IPS-18a (cell line): Measurements from ENCODE around the gene ETNK2.

Experiments used
- H3K27ac ChIP-seq: one replicate; pipeline ENCODE4 v1.5.1; 2013; ENCODE audit warnings: low read length
- H3K27me3 ChIP-seq: one replicate; pipeline ENCODE4 v1.6.1; 2013; ENCODE audit warnings: mild to moderate bottlenecking, low read length; ENCODE audit not compliant: control insufficient read depth, insufficient read depth
- H3K36me3 ChIP-seq: one replicate; pipeline ENCODE4 v1.6.1; 2013; ENCODE audit warnings: low read depth, low read length; ENCODE audit not compliant: control insufficient read depth
- H3K4me1 ChIP-seq: one replicate; pipeline ENCODE4 v1.6.1; 2013; ENCODE audit warnings: low read depth, low read length; ENCODE audit not compliant: control insufficient read depth
- H3K4me3 ChIP-seq: one replicate; pipeline ENCODE4 v1.5.1; 2013; ENCODE audit warnings: low read length
- H3K9ac ChIP-seq: one replicate; pipeline ENCODE4 v1.6.1; 2013; ENCODE audit warnings: mild to moderate bottlenecking, low read length, moderate library complexity
- H3K9me3 ChIP-seq: one replicate; pipeline ENCODE4 v1.6.1; 2013; ENCODE audit warnings: low read depth, low read length; ENCODE audit not compliant: control insufficient read depth

Gene ETNK2

GRCh38 chr1:204191456-204191855, 39.6 kb upstream of the ETNK2 start:
- Histone ChIP-seq H3K9me3 (no peaks in the 10 kb centered on the region), H3K4me1 (no peaks in the 10 kb centered on the region), H3K9ac (no peak overlapping the region)

GRCh38 chr1:204190212-204191211, 38.7 kb upstream of the ETNK2 start:
- Histone ChIP-seq H3K4me3 (peak overlapping the region; percentile 42), H3K27me3 (peaks cover 44% of the 10 kb centered on the region), H3K9ac (no peak overlapping the region), H3K4me1 (no peaks in the 10 kb centered on the region), H3K9me3 (no peaks in the 10 kb centered on the region), H3K27ac (no peak overlapping the region), H3K36me3 (no peaks in the 10 kb centered on the region)

More at GRCh38 chr1:204191456-204191855, 39.6 kb upstream of the ETNK2 start:
- Histone ChIP-seq H3K36me3 (no peaks in the 10 kb centered on the region), H3K27ac (no peak overlapping the region), H3K27me3 (peaks cover 44% of the 10 kb centered on the region), H3K4me3 (no peak overlapping the region)

GRCh38 chr1:204188959-204189639, 37.3 kb upstream of the ETNK2 start:
- Histone ChIP-seq H3K27ac (no peak overlapping the region), H3K9ac (no peak overlapping the region), H3K27me3 (peaks cover 44% of the 10 kb centered on the region), H3K4me1 (no peaks in the 10 kb centered on the region), H3K9me3 (no peaks in the 10 kb centered on the region), H3K4me3 (no peak overlapping the region), H3K36me3 (no peaks in the 10 kb centered on the region)

GRCh38 chr1:204186597-204186996, 34.8 kb upstream of the ETNK2 start:
- H3K36me3 ChIP-seq = no peaks in the 10 kb centered on the region
- peaks cover 36% of the 10 kb centered on the region for H3K27me3 ChIP-seq
- H3K27ac ChIP-seq = no peak overlapping the region
- H3K9me3 ChIP-seq = no peaks in the 10 kb centered on the region
- no peaks in the 10 kb centered on the region for H3K4me1 ChIP-seq
- no peak overlapping the region for H3K4me3 ChIP-seq
- no peak overlapping the region for H3K9ac ChIP-seq

GRCh38 chr1:204181116-204181515, 29.3 kb upstream of the ETNK2 start:
- Histone ChIP-seq H3K27me3 (peaks cover 4% of the 10 kb centered on the region), H3K4me3 (no peak overlapping the region), H3K36me3 (no peaks in the 10 kb centered on the region), H3K9me3 (no peaks in the 10 kb centered on the region), H3K4me1 (no peaks in the 10 kb centered on the region), H3K9ac (no peak overlapping the region), H3K27ac (no peak overlapping the region)

GRCh38 chr1:204180133-204180532, 28.3 kb upstream of the ETNK2 start:
- H3K4me3 ChIP-seq = no peak overlapping the region
- H3K27ac ChIP-seq = no peak overlapping the region
- H3K4me1 ChIP-seq = no peaks in the 10 kb centered on the region
- H3K27me3 ChIP-seq = peaks cover 4% of the 10 kb centered on the region
- H3K36me3 ChIP-seq = no peaks in the 10 kb centered on the region
- H3K9me3 ChIP-seq = no peaks in the 10 kb centered on the region
- H3K9ac ChIP-seq = no peak overlapping the region

- peaks cover 4% of the 10 kb centered on the region for H3K27me3 ChIP-seq
- H3K9me3 ChIP-seq = no peaks in the 10 kb centered on the region
- H3K27ac ChIP-seq = no peak overlapping the region
- no peaks in the 10 kb centered on the region for H3K4me1 ChIP-seq
- H3K9ac ChIP-seq = no peak overlapping the region
- H3K4me3 ChIP-seq = no peak overlapping the region
- H3K36me3 ChIP-seq = no peaks in the 10 kb centered on the region
These were observed 26.8 kb upstream of the ETNK2 start for GRCh38 chr1:204178487-204179281.

- no peak overlapping the region for H3K9ac ChIP-seq
- H3K27me3 ChIP-seq = peaks cover 4% of the 10 kb centered on the region
- H3K9me3 ChIP-seq = no peaks in the 10 kb centered on the region
- no peak overlapping the region for H3K4me3 ChIP-seq
- H3K27ac ChIP-seq = no peak overlapping the region
- no peaks in the 10 kb centered on the region for H3K4me1 ChIP-seq
- H3K36me3 ChIP-seq = no peaks in the 10 kb centered on the region
These were observed 25.3 kb upstream of the ETNK2 start for GRCh38 chr1:204177133-204177532.

GRCh38 chr1:204176049-204176448, 24.2 kb upstream of the ETNK2 start:
- H3K4me3 ChIP-seq = no peak overlapping the region
- H3K36me3 ChIP-seq = no peaks in the 10 kb centered on the region
- no peak overlapping the region for H3K27ac ChIP-seq
- H3K4me1 ChIP-seq = no peaks in the 10 kb centered on the region
- H3K9ac ChIP-seq = no peak overlapping the region
- peaks cover 4% of the 10 kb centered on the region for H3K27me3 ChIP-seq
- no peaks in the 10 kb centered on the region for H3K9me3 ChIP-seq

GRCh38 chr1:204174958-204175357, 23.1 kb upstream of the ETNK2 start:
- no peak overlapping the region for H3K27ac ChIP-seq
- H3K9ac ChIP-seq = no peak overlapping the region
- no peaks in the 10 kb centered on the region for H3K4me1 ChIP-seq
- H3K36me3 ChIP-seq = no peaks in the 10 kb centered on the region
- H3K4me3 ChIP-seq = no peak overlapping the region
- H3K9me3 ChIP-seq = peaks cover 3% of the 10 kb centered on the region
- H3K27me3 ChIP-seq = peaks cover 4% of the 10 kb centered on the region

- no peak overlapping the region for H3K4me3 ChIP-seq
- no peak overlapping the region for H3K27ac ChIP-seq
- no peaks in the 10 kb centered on the region for H3K27me3 ChIP-seq
- H3K9ac ChIP-seq = no peak overlapping the region
- H3K4me1 ChIP-seq = no peaks in the 10 kb centered on the region
- H3K36me3 ChIP-seq = no peaks in the 10 kb centered on the region
- H3K9me3 ChIP-seq = peaks cover 15% of the 10 kb centered on the region
These were observed 20.7 kb upstream of the ETNK2 start for GRCh38 chr1:204172404-204173029.
